Vagina (tissue), 2 donors: ENCODE data around the gene FAM161B.

Experiments
- POLR2A ChIP-seq, 2 donors: fragments of 450-650 bp; IDR thresholded peaks; one replicate each; pipeline ENCODE4 v1.6.1; 2017; ENCODE audit warnings: antibody characterized with exemption in 2 of 2, mild to moderate bottlenecking in 2 of 2, moderate library complexity in 2 of 2
- TF ChIP-seq, protein P1 (sequence below), 3 experiments: fragments of 450-650 bp in 2 of 3; fragments of 200-600 bp in 1 of 3; sonication (generic) in 1 of 3; IDR thresholded peaks; one replicate each; pipeline ENCODE4 v1.5.1; 2017 to 2019; ENCODE audit warnings: antibody characterized with exemption in 3 of 3, mild to moderate bottlenecking in 2 of 3, moderate library complexity in 2 of 3

DNA sequence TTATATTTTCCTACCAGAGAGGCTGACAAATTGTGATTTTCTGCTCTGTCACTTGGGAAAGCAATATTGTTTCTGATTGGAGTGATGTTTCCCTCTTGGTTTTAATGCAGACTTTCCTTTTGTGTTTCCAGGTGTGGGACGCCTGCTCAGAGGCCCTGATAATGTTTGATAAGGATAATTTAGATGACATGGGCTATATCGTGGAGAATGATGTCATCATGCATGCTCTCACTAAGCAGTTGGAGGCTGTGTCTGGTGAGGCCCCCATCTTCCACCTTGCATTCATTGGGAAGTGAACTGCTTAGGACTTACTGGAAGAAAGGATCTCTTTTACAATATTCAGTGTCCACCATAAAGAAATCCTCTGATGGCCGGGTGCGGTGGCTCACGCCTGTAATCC is 5.8 kb upstream of the FAM161B start:
- TF ChIP-seq, protein P1, sequence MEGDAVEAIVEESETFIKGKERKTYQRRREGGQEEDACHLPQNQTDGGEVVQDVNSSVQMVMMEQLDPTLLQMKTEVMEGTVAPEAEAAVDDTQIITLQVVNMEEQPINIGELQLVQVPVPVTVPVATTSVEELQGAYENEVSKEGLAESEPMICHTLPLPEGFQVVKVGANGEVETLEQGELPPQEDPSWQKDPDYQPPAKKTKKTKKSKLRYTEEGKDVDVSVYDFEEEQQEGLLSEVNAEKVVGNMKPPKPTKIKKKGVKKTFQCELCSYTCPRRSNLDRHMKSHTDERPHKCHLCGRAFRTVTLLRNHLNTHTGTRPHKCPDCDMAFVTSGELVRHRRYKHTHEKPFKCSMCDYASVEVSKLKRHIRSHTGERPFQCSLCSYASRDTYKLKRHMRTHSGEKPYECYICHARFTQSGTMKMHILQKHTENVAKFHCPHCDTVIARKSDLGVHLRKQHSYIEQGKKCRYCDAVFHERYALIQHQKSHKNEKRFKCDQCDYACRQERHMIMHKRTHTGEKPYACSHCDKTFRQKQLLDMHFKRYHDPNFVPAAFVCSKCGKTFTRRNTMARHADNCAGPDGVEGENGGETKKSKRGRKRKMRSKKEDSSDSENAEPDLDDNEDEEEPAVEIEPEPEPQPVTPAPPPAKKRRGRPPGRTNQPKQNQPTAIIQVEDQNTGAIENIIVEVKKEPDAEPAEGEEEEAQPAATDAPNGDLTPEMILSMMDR (IDR thresholded peaks at IDR 0.05): no peak
- no peak for TF ChIP-seq POLR2A (IDR thresholded peaks at IDR 0.05)
